Pancreas (tissue), 10 donors: ENCODE measurements around the gene PSORS1C2. TPM values are rescaled to one million over a fixed set of nuclear protein-coding genes. Genes with fewer than 3 reads are reported as not detected.

ENCODE experiments used
- ATAC-seq, 4 donors: fragments of 200-7000 bp; cut with Tn5 transposase; one replicate each; pipeline versions ENCODE4 v1.8.0 to v1.9.1; 2020; ENCODE audit warnings: mild to moderate bottlenecking in 4 of 4, moderate library complexity in 4 of 4
- DNase-seq, 6 donors: peaks; one replicate each; pipeline ENCODE4 v3.0.0-alpha.2; 2020
- FAIRE-seq: peaks from 2 replicates; lab custom pipeline; 2012; peaks lifted over from hg19 to GRCh38; lab: Jason Lieb, UNC
- H3K27ac ChIP-seq, 4 donors: fragments of 200-600 bp; sonication (generic); 1 replicate in 3 of 4; 2 replicates in 1 of 4; pipeline versions ENCODE4 v1.5.0 to v1.8.0; 2020
- H3K27me3 ChIP-seq, 4 donors: fragments of 200-600 bp; one replicate each; pipeline ENCODE4 v1.8.0; 2021
- H3K36me3 ChIP-seq, 3 donors: fragments of 200-600 bp; sonication (generic) in 1 of 3; one replicate each; pipeline versions ENCODE4 v1.5.0 to v1.8.0; 2020 to 2021
- H3K4me1 ChIP-seq, 3 donors: fragments of 200-600 bp; one replicate each; pipeline ENCODE4 v1.8.0; 2021
- H3K4me3 ChIP-seq, 4 donors: fragments of 200-600 bp; sonication (generic) in 2 of 4; one replicate each; pipeline versions ENCODE4 v1.5.0 to v1.8.0; 2020 to 2021
- H3K9me3 ChIP-seq, 4 donors: fragments of 200-600 bp; one replicate each; pipeline ENCODE4 v1.8.0; 2021
- WGBS, 2 donors: extraction: QIAGEN DNeasy Blood & Tissue Kit; methylation state at CpG; one replicate each; pipeline ENCODE4 v1.1.7; 2013; 5-methylcytosine and 5-hydroxymethylcytosine counted together
- intact Hi-C, 3 donors: fragments of 100-400 bp; cut with DNase I; formaldehyde crosslinking; loops; one replicate each; pipeline versions ENCODE4 v1.11.1 to v1.14.2; 2022
- polyA plus RNA-seq, 2 donors: library from polyadenylated mRNA; stranded (reverse); fragments of 200-250 nt; gene quantifications; one replicate each; pipeline ENCODE4 v1.2.3, GENCODE V29; 2013
- total RNA-seq, 6 donors: library from RNA; stranded (reverse); fragmentation: NEBNext Ultra II Directional in 4 of 6; extraction: Animal tissue kit (Norgen Biotek cat#: 25700) in 4 of 6; gene quantifications; one replicate each; pipeline versions ENCODE4 v1.2.1 to v1.2.4, GENCODE V29; 2021 to 2023
- TF ChIP-seq, protein P1 (sequence below), 4 donors: fragments of 200-600 bp; sonication (generic) in 3 of 4; IDR thresholded peaks; one replicate each; pipeline versions ENCODE4 v1.5.0 to v1.8.0; 2021; ENCODE audit warnings: antibody characterized with exemption in 4 of 4
- donor health status: healthy with polysubstance abuse.
- donor health status: DM: no; HTN: no; CAD: no; lungs with moderate emphysema.
- donor health status: DM: no; HTN: no; CAD: no.
- donor health status: control.
- donor health status: control.
- donor health status: Bipolar disorder and iron deficiency.
- donor health status: DM: yes; HTN: yes; CAD: no.
- donor health status: DM: no; HTN: no; CAD: no.
- donor health status: DM: no; HTN: no; CAD: no.
- donor health status: DM: yes; HTN: yes; CAD: no.

The PSORS1C2 gene
- total and polyA plus RNA-seq, 8 donors = not detected

DNA sequence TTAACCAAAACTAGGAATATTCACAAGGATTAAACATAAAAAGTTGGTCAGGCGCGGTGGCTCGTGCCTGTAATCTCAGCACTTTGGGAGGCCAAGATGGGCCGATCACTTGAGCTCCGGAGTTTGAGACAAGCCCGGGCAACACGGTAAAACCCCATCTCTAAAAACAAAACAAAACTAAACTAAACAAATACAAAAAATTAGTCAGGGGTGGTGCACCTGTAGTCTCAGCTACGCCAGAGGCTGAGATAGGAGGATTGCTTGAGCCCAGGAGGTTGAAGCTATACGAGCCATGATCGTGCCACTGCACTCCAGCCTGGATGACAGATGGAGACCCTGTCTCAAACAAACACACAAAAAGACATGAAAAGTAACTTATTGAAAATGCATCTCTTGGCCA is 3.2 kb downstream of the PSORS1C2 start:
- no peak for FAIRE-seq
- H3K36me3 ChIP-seq = no peaks in the 10 kb centered on the region
- no peaks in the 10 kb centered on the region for H3K4me1 ChIP-seq
- DNase-seq = no peak
- no peak overlapping the region for H3K4me3 ChIP-seq
- WGBS, 2 donors = 82 to 95% methylated on average over 10 of the region's 10 CpGs
- no peaks in the 10 kb centered on the region for H3K27me3 ChIP-seq
- no peaks in the 10 kb centered on the region for H3K9me3 ChIP-seq
- TF ChIP-seq, protein P1, sequence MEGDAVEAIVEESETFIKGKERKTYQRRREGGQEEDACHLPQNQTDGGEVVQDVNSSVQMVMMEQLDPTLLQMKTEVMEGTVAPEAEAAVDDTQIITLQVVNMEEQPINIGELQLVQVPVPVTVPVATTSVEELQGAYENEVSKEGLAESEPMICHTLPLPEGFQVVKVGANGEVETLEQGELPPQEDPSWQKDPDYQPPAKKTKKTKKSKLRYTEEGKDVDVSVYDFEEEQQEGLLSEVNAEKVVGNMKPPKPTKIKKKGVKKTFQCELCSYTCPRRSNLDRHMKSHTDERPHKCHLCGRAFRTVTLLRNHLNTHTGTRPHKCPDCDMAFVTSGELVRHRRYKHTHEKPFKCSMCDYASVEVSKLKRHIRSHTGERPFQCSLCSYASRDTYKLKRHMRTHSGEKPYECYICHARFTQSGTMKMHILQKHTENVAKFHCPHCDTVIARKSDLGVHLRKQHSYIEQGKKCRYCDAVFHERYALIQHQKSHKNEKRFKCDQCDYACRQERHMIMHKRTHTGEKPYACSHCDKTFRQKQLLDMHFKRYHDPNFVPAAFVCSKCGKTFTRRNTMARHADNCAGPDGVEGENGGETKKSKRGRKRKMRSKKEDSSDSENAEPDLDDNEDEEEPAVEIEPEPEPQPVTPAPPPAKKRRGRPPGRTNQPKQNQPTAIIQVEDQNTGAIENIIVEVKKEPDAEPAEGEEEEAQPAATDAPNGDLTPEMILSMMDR (IDR thresholded peaks at IDR 0.05) = no peak
- H3K27ac ChIP-seq = no peak overlapping the region
- intact Hi-C loops = loop anchor here in 1 of 3 donors (2.0 to 5.0 kb wide), 2 partner anchors 57 to 242 kb away; no protein-coding TSS in a partner anchor
- ATAC-seq = no peak

DNA sequence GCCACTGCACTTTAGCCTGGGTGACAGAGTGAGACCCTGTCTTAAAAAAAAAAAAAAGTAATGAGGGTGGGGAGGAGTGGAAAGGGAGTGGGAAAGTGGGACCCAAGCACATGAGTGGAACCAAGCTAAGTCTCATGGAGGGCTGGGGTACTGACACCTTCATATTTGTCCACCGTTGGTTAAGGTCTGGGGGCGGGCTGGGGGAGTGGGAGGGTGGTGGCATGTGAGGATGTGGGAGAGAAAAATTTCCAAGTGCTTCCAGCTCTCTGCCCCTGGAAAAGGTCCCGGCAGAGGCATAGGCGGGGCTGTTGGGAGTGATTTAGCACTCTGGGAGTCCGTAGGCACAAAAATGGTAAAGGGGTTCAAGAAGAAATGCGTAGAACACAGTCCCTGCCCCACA is 6.1 kb downstream of the PSORS1C2 start:
- 72 to 79% methylated on average over 6 of the region's 6 CpGs for WGBS, 2 donors
- TF ChIP-seq, protein P1 (IDR thresholded peaks at IDR 0.05) = no peak
- Histone ChIP-seq H3K36me3 (no peaks in the 10 kb centered on the region), H3K4me1 (no peaks in the 10 kb centered on the region), H3K9me3 (no peaks in the 10 kb centered on the region), H3K27ac (no peak overlapping the region), H3K27me3 (no peaks in the 10 kb centered on the region), H3K4me3 (no peak overlapping the region)
- DNase-seq (no peak), ATAC-seq (no peak), FAIRE-seq (no peak)
- intact Hi-C loops = no loop called here

DNA sequence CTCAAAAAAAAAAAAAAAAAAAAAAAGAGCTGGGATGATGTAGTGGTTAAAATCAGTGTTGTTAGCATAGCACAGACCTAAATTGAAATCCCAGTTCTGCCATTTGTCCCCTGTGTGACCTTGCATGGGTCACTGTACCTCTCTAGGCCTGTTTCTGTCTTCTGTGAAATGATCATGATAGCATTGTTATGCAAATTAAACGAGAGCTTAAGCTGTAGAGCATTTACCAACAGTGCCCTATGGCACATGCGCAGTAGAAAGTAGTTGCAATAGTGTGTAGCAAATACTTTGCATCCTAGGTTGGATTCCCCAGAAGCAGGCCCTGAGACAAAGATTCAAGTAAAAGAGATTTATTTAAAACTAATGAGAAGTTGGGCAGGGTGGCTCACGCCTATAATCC is 7.3 kb downstream of the PSORS1C2 start:
- FAIRE-seq (no peak), ATAC-seq (no peak), DNase-seq (no peak)
- no peaks in the 10 kb centered on the region for H3K4me1 ChIP-seq
- WGBS, 2 donors = 52 to 66% methylated on average over 3 of the region's 3 CpGs
- H3K4me3 ChIP-seq = no peak overlapping the region
- H3K27ac ChIP-seq = no peak overlapping the region
- H3K36me3 ChIP-seq = no peaks in the 10 kb centered on the region
- intact Hi-C loops = no loop called here
- TF ChIP-seq, protein P1 (IDR thresholded peaks at IDR 0.05) = no peak
- no peaks in the 10 kb centered on the region for H3K27me3 ChIP-seq
- no peaks in the 10 kb centered on the region for H3K9me3 ChIP-seq

DNA sequence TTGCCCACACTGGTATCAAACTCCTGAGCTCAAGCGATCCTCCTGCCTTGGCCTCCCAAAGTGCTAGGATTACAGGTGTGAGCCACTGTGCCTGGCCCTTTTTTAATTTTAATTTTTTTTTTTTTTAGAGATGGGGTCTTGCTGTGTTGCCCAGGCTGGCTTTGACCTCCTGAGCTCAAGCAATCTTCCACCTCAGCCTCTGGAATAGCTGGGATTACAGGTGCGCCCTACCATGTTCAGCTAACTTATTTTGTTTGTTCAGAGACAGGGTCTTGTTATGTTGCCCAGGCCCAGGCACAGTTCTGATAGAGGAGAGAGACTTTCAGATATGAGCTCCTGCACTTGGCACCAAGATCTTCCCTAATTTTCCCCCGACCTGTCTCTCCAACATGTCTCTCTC is 8.1 kb downstream of the PSORS1C2 start:
- no peaks in the 10 kb centered on the region for H3K4me1 ChIP-seq
- ATAC-seq = no peak
- no peaks in the 10 kb centered on the region for H3K27me3 ChIP-seq
- no peaks in the 10 kb centered on the region for H3K36me3 ChIP-seq
- DNase-seq = no peak
- TF ChIP-seq, protein P1 (IDR thresholded peaks at IDR 0.05) = no peak
- FAIRE-seq = no peak
- no peak overlapping the region for H3K4me3 ChIP-seq
- H3K27ac ChIP-seq = no peak overlapping the region
- H3K9me3 ChIP-seq = no peaks in the 10 kb centered on the region
- 85 to 92% methylated on average over 3 of the region's 3 CpGs for WGBS, 2 donors
- intact Hi-C loops = no loop called here

DNA sequence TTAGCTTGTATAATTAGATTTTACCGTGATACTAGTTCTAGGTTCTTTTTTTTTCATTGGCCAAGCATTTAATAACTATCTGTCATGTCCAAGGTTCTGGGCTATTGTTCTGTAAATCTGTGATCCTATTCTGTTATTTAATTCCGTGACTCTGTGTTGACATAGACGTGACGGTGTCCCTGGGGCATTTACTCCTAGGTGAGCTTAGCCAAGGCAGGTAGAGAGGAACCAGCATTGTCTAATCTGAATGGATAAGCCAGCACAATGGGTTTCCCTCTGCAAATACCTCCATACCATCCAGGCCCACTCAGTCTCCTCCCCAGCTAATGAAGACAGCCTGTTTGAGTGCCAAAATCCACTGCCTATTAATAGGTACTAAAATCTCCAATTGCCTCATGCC is 9.7 kb downstream of the PSORS1C2 start:
- WGBS, 2 donors = 21 to 34% methylated on average over 4 of the region's 4 CpGs
- no peaks in the 10 kb centered on the region for H3K36me3 ChIP-seq
- no peak for FAIRE-seq
- H3K4me3 ChIP-seq = no peak overlapping the region
- TF ChIP-seq, protein P1 (IDR thresholded peaks at IDR 0.05) = no peak
- no peaks in the 10 kb centered on the region for H3K27me3 ChIP-seq
- no peak for DNase-seq
- intact Hi-C loops = no loop called here
- H3K27ac ChIP-seq = no peak overlapping the region
- H3K4me1 ChIP-seq = no peaks in the 10 kb centered on the region
- ATAC-seq = no peak
- no peaks in the 10 kb centered on the region for H3K9me3 ChIP-seq
